Activated CD8-positive, alpha-beta T cell treated with anti-CD3 and anti-CD28 coated beads for 36 hours (primary cell): ENCODE data around the gene MAGEB1. TPM values are rescaled to one million over a fixed set of nuclear protein-coding genes. Genes with fewer than 3 reads are reported as not detected.

Experiments
- ATAC-seq: fragments of 200-7000 bp; cut with Tn5 transposase; one replicate; pipeline ENCODE4 v1.10.0; 2021; ENCODE audit warnings: mild to moderate bottlenecking, moderate library complexity
- CTCF ChIA-PET: fragments of 350-600 bp; sonication (Branson Sonifier 250); formaldehyde crosslinking; loops from one replicate; lab custom pipeline; 2021; ENCODE audit warnings: antibody characterized with exemption; lab: Charles Lee
- POLR2A ChIA-PET: fragments of 350-600 bp; sonication (Branson Sonifier 250); formaldehyde crosslinking; loops from one replicate; lab custom pipeline; 2021; ENCODE audit warnings: antibody characterized with exemption; lab: Charles Lee
- DNase-seq: peaks from one replicate; pipeline ENCODE4 v3.0.0-alpha.2; 2020
- H3K27ac Mint-ChIP-seq: one replicate; pipeline ENCODE4 v1.8.0; 2021; ENCODE audit warnings: mild to moderate bottlenecking, mixed read lengths
- H3K27me3 Mint-ChIP-seq: one replicate; pipeline ENCODE4 v1.8.0; 2021; ENCODE audit warnings: mixed read lengths
- H3K36me3 Mint-ChIP-seq: one replicate; pipeline ENCODE4 v1.8.0; 2021; ENCODE audit warnings: low read depth, mixed read lengths
- H3K4me1 Mint-ChIP-seq: one replicate; pipeline ENCODE4 v1.8.0; 2021; ENCODE audit warnings: low read depth, mixed read lengths
- H3K4me3 Mint-ChIP-seq: one replicate; pipeline ENCODE4 v1.8.0; 2021; ENCODE audit warnings: mild to moderate bottlenecking, moderate library complexity, mixed read lengths
- H3K9me3 Mint-ChIP-seq: one replicate; pipeline ENCODE4 v1.8.0; 2021; ENCODE audit warnings: mixed read lengths
- CTCF ChIP-seq: fragments of 200-600 bp; IDR thresholded peaks from one replicate; pipeline ENCODE4 v1.8.0; 2022; ENCODE audit warnings: antibody characterized with exemption, mild to moderate bottlenecking
- intact Hi-C: fragments of 100-400 bp; cut with micrococcal nuclease; formaldehyde crosslinking; loops from one replicate; pipeline ENCODE4 v1.10.0; 2022
- total RNA-seq, 2 experiments: library from RNA; stranded (reverse); gene quantifications; one replicate each; pipeline ENCODE4 v1.2.3, GENCODE V29; 2021

Gene MAGEB1
- not detected for total RNA-seq

GRCh38 chrX:30246769-30247489 lies at the start of gene MAGEB1:
Gene MAGEB1 (plus strand): TSS chrX:30247146. CDS start chrX:30250494, 3,348 bp downstream.
- Mint-ChIP-seq H3K9me3 (no peaks in the 10 kb centered on the region), H3K36me3 (no peaks in the 10 kb centered on the region), H3K4me1 (no peaks in the 10 kb centered on the region), H3K27ac (no peak within 1 kb of the TSS), H3K4me3 (no peak within 1 kb of the TSS), H3K27me3 (no peaks in the 10 kb centered on the region)
- DNase-seq = no peak
- intact Hi-C loops = no loop called here
- ChIA-PET POLR2A (no interaction called here), CTCF (no interaction called here)
- no peak for ATAC-seq
- no peak for TF ChIP-seq CTCF

- no peak overlapping the region for H3K4me3 Mint-ChIP-seq
- intact Hi-C loops = no loop called here
- no peaks in the 10 kb centered on the region for H3K27me3 Mint-ChIP-seq
- ATAC-seq (no peak), DNase-seq (no peak)
- ChIA-PET POLR2A (interaction anchor here (0.7 kb wide), 1 partner anchor 241 kb away, joined by 3 read pairs; no protein-coding TSS in a partner anchor), CTCF (no interaction called here)
- no peaks in the 10 kb centered on the region for H3K9me3 Mint-ChIP-seq
- no peaks in the 10 kb centered on the region for H3K4me1 Mint-ChIP-seq
- no peak overlapping the region for H3K27ac Mint-ChIP-seq
- TF ChIP-seq CTCF = no peak
- H3K36me3 Mint-ChIP-seq = no peaks in the 10 kb centered on the region
Observed at GRCh38 chrX:30212172-30212571, 34.8 kb upstream of the MAGEB1 start.

DNA sequence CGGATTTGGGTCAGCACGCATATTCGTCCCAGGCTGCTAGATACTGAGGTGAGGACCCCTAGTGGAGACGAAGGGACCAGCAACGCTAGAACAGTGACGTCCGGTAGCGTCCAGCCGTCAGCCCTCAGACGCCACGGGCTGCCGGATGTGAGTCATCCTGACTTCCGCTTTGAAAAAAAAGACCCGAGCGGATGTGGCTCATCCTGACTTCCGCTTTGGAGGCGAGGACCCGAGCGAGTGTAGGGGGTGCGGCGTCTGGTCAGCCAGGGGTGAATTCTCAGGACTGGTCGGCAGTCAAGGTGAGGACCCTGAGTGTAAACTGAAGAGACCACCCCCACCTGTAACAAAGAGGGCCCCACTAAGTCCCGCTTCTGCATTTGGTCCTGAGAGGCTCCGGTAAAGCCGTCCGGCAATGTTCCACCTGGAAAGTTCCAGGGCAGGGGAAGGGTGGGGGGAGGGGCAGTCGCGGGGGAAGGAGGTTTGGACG lies 31.5 kb upstream of the MAGEB1 start, which contains the start of gene MAGEB2:
Gene MAGEB2, plus strand, starts transcription at position 207 of the 487 bp plus-strand sequence. CDS start 3,018 bp downstream, outside the sequence.
- no peak within 1 kb of the TSS for H3K4me3 Mint-ChIP-seq
- no peak for TF ChIP-seq CTCF
- CTCF ChIA-PET = no interaction called here
- POLR2A ChIA-PET = no interaction called here
- no peaks in the 10 kb centered on the region for H3K36me3 Mint-ChIP-seq
- intact Hi-C loops = no loop called here
- no peaks in the 10 kb centered on the region for H3K4me1 Mint-ChIP-seq
- H3K27ac Mint-ChIP-seq = no peak within 1 kb of the TSS
- H3K27me3 Mint-ChIP-seq = no peaks in the 10 kb centered on the region
- H3K9me3 Mint-ChIP-seq = no peaks in the 10 kb centered on the region
- DNase-seq (no peak), ATAC-seq (no peak)

- H3K36me3 Mint-ChIP-seq = no peaks in the 10 kb centered on the region
Observed at GRCh38 chrX:30217465-30217864, 29.5 kb upstream of the MAGEB1 start.

More at GRCh38 chrX:30217465-30217864, 29.5 kb upstream of the MAGEB1 start:
- intact Hi-C loops = no loop called here
- Mint-ChIP-seq H3K4me3 (no peak overlapping the region), H3K27me3 (no peaks in the 10 kb centered on the region), H3K4me1 (no peaks in the 10 kb centered on the region), H3K27ac (no peak overlapping the region), H3K9me3 (no peaks in the 10 kb centered on the region)
- ATAC-seq (no peak), DNase-seq (no peak)
- ChIA-PET CTCF (no interaction called here), POLR2A (no interaction called here)
- no peak for TF ChIP-seq CTCF
